GM20431 (cell line): ENCODE measurements around the gene PTPRD.

ENCODE experiments used
- in situ Hi-C: fragments of 300-500 bp; cut with MseI, MboI; formaldehyde crosslinking; loops from one replicate; pipeline ENCODE4 v1.15.0; 2020; ENCODE audit warnings: low sequenced_read_pairs; ENCODE audit not compliant: unreplicated experiment

The PTPRD gene

GRCh38 chr9:8430945-8431344 is 2181.9 kb downstream of the PTPRD start:
- in situ Hi-C loops: no loop called here

GRCh38 chr9:8429768-8430167 is 2183.0 kb downstream of the PTPRD start:
- in situ Hi-C loops: no loop called here

GRCh38 chr9:8429157-8429556 is 2183.6 kb downstream of the PTPRD start:
- in situ Hi-C loops: no loop called here

DNA sequence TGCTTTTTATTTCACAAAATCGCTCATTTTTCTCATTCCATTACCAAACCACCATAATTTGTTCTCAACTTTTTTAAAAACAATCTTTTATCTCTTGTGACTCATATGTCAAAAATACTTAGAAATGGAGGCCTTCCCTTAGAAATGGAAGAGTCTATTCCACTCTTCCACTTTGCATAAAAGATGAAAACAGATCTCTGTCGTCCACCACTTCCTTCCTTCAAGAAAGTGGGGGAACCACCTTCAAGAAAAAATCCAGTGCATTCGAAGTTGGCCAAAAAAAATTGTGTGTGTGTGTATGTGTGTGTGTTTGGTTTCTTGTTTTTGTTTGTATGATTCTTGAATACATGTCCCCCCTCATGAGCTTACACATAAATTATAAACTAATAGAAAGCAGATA is 2184.4 kb downstream of the PTPRD start:
- in situ Hi-C loops: no loop called here

GRCh38 chr9:8424786-8425410 is 2187.9 kb downstream of the PTPRD start:
- in situ Hi-C loops: no loop called here

DNA sequence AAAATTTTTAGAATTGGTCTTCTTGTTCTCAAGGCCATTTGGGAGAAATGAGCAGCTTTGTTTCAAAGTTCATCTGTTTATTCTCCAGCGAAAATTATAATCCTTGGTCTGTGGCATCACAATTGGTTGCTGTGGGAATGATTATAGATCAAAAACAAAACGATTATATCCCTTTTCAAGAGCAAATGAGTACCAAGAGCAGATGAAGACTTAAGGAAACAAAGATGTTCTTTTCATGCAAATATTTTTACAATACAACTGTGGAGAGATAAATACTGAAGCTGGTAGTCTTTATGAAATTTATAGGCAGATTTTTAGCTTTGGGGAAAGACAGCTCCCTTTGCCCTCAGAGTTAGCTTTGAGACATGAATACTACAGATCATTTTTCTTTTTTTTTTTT is 2192.4 kb downstream of the PTPRD start:
- in situ Hi-C loops: no loop called here

DNA sequence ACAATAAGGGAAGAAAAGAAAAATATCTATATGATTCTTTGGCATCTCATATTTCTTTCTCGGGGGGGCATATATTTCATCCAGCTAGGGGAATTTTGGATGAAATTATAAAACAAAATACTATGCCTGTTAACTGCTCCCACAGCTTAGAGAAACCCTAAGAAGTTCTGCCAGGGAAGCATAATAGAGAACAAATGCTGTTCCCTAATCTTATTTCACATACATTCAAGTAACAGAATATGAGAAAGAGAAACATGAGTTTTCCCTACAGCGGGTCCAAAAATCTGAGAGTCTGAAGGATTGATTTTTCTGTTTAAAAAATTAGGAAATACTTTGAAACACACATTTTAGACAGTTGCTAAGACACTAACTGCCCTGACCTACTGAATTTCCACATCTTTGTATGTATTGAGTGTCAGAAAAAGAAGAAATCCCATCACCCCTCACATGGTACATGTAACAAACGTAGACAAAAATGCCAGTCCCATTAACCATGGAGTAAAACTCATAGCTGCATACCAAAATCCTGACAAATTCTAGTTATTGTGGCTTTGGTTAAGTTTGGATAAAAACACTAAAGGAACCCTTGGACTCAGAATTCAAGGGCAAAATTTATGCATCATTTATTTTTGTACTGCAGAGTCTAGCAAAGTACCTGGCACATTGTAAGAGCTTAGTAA is 2193.1 kb downstream of the PTPRD start:
- in situ Hi-C loops: no loop called here

GRCh38 chr9:8417341-8417740 is 2195.5 kb downstream of the PTPRD start:
- in situ Hi-C loops: no loop called here

GRCh38 chr9:8412327-8412726 is 2200.5 kb downstream of the PTPRD start:
- in situ Hi-C loops: no loop called here

DNA sequence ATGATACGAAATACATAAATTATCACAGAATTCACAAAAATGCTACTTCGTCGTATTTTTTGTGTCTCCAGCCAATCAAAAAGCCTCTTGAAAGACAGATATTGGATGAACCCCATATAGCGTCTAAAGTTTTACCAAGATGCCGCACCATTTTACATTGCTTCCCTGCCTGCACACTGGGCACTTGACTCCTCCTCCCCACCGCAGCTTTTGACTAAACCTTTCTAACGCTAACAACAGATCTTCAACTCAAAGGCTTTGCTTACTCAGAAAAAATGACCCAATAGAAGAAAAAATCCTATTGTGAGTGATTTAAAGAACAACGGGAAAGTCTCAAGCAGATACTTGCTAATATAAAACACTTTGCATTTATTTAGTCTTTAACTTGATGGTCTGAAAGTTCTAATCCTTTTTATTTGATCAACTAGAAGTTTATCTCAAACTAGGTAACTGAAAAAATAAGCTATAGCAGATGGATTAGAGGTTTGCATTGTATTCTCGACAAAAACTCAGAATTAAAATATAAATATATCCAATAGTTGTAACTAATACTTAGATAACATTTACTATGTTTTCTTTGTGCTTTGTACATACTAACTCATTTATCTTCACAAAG is 2204.1 kb downstream of the PTPRD start:
- in situ Hi-C loops: no loop called here

DNA sequence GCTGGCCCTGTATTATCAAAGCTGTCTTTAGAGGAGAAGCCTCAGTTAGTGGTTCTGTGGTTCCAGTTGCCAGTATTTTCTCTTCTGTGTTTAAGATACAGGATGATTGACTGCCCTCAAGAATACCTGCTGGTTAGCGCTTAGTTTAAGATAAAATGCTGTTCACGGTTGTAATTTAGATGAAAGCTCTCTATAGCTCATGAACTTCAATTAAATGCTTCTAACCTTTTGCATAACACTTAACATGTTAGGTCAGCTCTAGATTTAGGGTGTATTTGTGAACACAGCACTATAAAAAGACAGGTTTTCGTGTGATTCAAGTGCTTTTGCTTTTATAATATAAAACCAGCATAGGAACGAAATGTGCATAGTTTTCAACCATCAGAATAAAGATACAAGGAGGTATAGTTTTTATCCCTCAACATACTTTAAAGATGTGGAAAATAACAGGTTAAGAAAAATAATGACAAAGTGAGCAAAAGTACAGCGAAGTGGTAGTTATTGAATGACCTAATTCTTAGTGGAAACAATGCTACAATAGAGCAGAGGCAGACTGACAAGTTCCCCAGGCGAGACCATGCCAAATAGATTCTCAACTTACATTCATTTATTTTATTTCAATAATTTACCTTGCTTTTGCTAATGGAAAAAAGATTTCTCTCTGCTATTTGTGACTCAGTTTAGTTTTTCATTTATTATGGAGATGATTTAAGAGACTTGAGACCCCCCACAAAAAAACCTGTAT is 2210.7 kb downstream of the PTPRD start:
- in situ Hi-C loops: no loop called here

GRCh38 chr9:8400378-8400777 is 2212.4 kb downstream of the PTPRD start:
- in situ Hi-C loops: no loop called here

DNA sequence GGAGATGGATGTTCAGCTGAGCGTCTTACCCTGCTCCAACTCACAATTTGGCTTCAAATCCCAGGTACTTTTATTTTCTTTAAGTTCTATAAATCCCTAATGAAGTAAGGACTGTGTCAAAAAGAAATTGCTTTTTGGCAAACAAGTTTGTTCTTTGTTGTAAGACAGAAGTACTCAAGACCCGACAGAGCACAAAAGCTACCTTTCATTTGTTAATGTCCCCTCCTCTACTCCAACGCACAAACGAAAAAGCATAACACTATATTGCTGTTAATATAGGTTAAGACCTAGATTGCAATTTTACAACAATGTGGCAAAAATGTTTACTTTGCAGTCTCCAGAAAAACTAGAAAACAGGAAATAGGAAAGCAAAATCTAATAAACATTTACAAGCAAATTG is 2217.8 kb downstream of the PTPRD start:
- in situ Hi-C loops: no loop called here

- in situ Hi-C loops: no loop called here
Measured at GRCh38 chr9:8394341-8394740, 2218.5 kb downstream of the PTPRD start.

DNA sequence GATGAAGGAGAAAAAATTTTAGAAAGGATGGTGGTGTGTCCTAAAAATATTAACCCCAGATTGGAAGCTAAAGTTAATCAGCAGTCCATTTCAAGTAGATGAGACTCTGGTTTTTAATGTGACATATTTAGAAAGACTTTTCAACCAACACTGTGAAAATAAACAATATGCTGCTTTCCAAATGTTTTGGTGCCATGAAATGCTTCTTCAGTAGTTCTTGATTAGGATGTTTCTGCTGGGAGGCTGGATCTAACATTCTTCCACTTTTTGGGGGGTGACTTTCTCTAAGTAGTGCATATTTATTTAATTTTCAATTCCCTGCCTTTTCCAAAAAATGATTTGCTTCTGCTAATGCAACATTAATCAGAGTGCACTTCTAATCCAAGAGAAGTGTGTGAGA is 2219.9 kb downstream of the PTPRD start:
- in situ Hi-C loops: no loop called here

DNA sequence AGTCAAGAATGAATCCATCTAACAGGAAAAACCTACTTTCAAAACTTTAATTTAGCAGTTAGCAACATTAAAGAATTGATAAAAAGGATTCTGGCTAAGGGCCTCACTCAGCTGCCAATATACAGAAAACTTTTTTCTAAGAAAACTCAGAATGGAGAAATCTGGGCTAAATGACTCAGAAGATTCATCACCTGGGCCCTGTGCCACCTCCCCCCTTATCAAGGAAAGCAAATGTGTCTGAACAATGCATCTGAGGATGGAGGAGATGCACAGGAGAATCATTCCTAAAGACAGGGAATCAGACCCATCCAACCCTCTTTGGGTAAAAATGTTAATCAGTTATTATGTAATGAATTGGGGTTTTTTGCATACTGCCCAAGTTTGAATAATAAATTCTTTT is 2221.2 kb downstream of the PTPRD start:
- in situ Hi-C loops: no loop called here

- in situ Hi-C loops: no loop called here
Measured at GRCh38 chr9:8391132-8391531, 2221.7 kb downstream of the PTPRD start.

- in situ Hi-C loops: no loop called here
Measured at GRCh38 chr9:8390571-8390970, 2222.2 kb downstream of the PTPRD start.

DNA sequence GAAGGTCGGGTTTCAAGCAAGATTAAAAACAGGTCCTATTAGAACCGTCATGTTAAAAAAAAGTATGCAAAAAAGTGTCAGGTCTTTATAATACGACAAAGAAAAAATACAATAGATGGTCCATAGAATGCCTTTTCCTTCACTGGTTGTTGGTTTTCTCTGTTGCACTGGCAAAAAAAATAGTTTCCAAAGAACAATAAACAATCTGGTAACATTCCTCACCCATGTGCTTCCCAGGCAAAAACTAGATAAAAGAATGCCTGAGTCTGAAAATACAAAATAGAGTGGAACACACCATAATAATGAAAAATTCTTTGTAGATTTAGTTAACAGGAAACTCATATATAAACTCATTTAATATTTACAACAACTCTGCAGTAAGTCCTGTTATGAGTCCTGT is 2223.3 kb downstream of the PTPRD start:
- in situ Hi-C loops: no loop called here

DNA sequence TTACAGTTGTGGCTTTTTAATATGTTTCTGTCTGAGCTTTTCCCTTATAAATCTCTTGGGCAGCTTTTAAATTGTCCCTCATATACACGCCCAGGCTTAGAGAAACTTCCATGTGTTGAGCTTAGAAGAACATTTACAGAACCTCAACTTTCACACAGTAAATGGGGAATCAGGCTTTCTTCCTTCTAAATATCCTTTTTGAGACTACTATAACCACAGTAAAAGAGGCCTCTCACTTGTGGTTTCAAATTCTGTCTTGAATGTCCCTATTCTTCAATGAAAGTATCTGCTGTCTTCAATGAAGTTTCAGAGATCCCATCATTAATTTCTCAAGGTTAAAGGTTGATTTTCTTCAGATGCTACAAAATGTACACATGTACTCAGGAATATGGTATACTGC is 2224.7 kb downstream of the PTPRD start:
- in situ Hi-C loops: no loop called here

GRCh38 chr9:8384091-8384490 is 2228.7 kb downstream of the PTPRD start:
- in situ Hi-C loops: no loop called here
